Panc1 (cell line): ENCODE measurements around the gene MUC5B. TPM values are rescaled to one million over a fixed set of nuclear protein-coding genes. Genes with fewer than 3 reads are reported as not detected.
A peak's percentile ranks its signal among the peaks of the same experiment; 100 is the strongest.

Experiments used
- ATAC-seq: fragments of 200-7000 bp; cut with Tn5 transposase; 2 replicates; pipeline ENCODE4 v1.9.1; 2020; ENCODE audit warnings: mild to moderate bottlenecking, moderate library complexity
- BruUV-seq: library from RNA; stranded (reverse); fragments of 400-500 nt; replicated peaks from 2 replicates; lab custom pipeline; 2021; lab: Mats Ljungman, UMichigan
- CTCF ChIA-PET: fragments of 300-600 bp; sonication (Branson Sonifier 250); formaldehyde crosslinking; loops from one replicate; lab custom pipeline; 2022; ENCODE audit warnings: antibody characterized with exemption; lab: Charles Lee
- POLR2A ChIA-PET: fragments of 300-600 bp; sonication (Branson Sonifier 250); formaldehyde crosslinking; loops from one replicate; lab custom pipeline; 2022; ENCODE audit warnings: antibody characterized with exemption; lab: Charles Lee
- DNase-seq: peaks from one replicate; pipeline ENCODE4 v3.0.0-alpha.2; 2010; ENCODE audit warnings: low read depth, low spot score
- H3K27ac ChIP-seq: 2 replicates; pipeline ENCODE4 v1.5.1; 2011; ENCODE audit warnings: mild to moderate bottlenecking, low read length, inconsistent platforms
- H3K27me3 ChIP-seq: fragments of 200-500 bp; sonication (Bioruptor generic); 2 replicates; pipeline ENCODE4 v1.6.0; 2014; ENCODE audit warnings: low read length, inconsistent platforms; ENCODE audit not compliant: control insufficient read depth, insufficient read depth
- H3K36me3 ChIP-seq: fragments of 200-500 bp; sonication (Bioruptor generic); 2 replicates; pipeline ENCODE4 v1.5.1; 2014; ENCODE audit warnings: inconsistent platforms, mild to moderate bottlenecking, low read length, moderate library complexity; ENCODE audit not compliant: control insufficient read depth, insufficient read depth
- H3K4me1 ChIP-seq: 2 replicates; pipeline ENCODE4 v1.5.1; 2011; ENCODE audit warnings: inconsistent platforms, mild to moderate bottlenecking, low read length, moderate library complexity; ENCODE audit not compliant: control insufficient read depth, insufficient read depth
- H3K4me3 ChIP-seq, 2 experiments: 2 replicates each; pipeline ENCODE4 v1.5.1; 2011 to 2012; ENCODE audit warnings: low read depth in 2 of 2, low read length in 2 of 2, mild to moderate bottlenecking in 2 of 2, inconsistent platforms in 1 of 2, moderate library complexity in 1 of 2
- H3K9me3 ChIP-seq: fragments of 200-500 bp; sonication (Bioruptor generic); 2 replicates; pipeline ENCODE4 v1.5.1; 2014; ENCODE audit warnings: low read depth, mild to moderate bottlenecking, inconsistent platforms, low read length, moderate library complexity; ENCODE audit not compliant: control insufficient read depth, insufficient read depth
- CTCF ChIP-seq: fragments of 450-650 bp; IDR thresholded peaks from 2 replicates; pipeline ENCODE4 v1.5.1; 2017; ENCODE audit warnings: mild to moderate bottlenecking
- POLR2AphosphoS5 ChIP-seq: IDR thresholded peaks from 2 replicates; pipeline ENCODE4 v1.6.1; 2012; ENCODE audit warnings: mild to moderate bottlenecking, low read depth, low read length, moderate library complexity
- REST ChIP-seq, 2 experiments: IDR thresholded peaks; 2 replicates each; pipeline ENCODE4 v1.6.1; 2011 to 2012; ENCODE audit warnings: low read depth in 2 of 2, control low read depth in 1 of 2, low read length in 1 of 2, mild to moderate bottlenecking in 1 of 2, moderate library complexity in 1 of 2; ENCODE audit not compliant: insufficient read depth in 1 of 2
- SIN3A ChIP-seq: IDR thresholded peaks from 2 replicates; pipeline ENCODE4 v1.6.1; 2012; ENCODE audit warnings: low read depth, mild to moderate bottlenecking, low read length, moderate library complexity, borderline replicate concordance; ENCODE audit not compliant: insufficient read depth
- TCF7L2 ChIP-seq: IDR thresholded peaks from 2 replicates; pipeline ENCODE4 v1.6.1; 2011; ENCODE audit warnings: mild to moderate bottlenecking, low read depth, low read length, inconsistent platforms
- in situ Hi-C: cut with HindIII; loops from 2 replicates; pipeline ENCODE4 v1.10.0; 2016; ENCODE audit warnings: low sequenced_read_pairs, low pct_unique_long_range_greater_than_20kb
- intact Hi-C: fragments of 100-400 bp; cut with micrococcal nuclease; formaldehyde crosslinking; loops from one replicate; pipeline ENCODE4 v1.10.0; 2022; ENCODE audit not compliant: unreplicated experiment
- total RNA-seq: library from RNA; stranded (reverse); gene quantifications from one replicate; pipeline ENCODE4 v1.2.1, GENCODE V29; 2021; ENCODE audit not compliant: unreplicated experiment

The MUC5B gene
- total RNA-seq, 1 experiment from 2014 or later, result 1.2 TPM

DNA sequence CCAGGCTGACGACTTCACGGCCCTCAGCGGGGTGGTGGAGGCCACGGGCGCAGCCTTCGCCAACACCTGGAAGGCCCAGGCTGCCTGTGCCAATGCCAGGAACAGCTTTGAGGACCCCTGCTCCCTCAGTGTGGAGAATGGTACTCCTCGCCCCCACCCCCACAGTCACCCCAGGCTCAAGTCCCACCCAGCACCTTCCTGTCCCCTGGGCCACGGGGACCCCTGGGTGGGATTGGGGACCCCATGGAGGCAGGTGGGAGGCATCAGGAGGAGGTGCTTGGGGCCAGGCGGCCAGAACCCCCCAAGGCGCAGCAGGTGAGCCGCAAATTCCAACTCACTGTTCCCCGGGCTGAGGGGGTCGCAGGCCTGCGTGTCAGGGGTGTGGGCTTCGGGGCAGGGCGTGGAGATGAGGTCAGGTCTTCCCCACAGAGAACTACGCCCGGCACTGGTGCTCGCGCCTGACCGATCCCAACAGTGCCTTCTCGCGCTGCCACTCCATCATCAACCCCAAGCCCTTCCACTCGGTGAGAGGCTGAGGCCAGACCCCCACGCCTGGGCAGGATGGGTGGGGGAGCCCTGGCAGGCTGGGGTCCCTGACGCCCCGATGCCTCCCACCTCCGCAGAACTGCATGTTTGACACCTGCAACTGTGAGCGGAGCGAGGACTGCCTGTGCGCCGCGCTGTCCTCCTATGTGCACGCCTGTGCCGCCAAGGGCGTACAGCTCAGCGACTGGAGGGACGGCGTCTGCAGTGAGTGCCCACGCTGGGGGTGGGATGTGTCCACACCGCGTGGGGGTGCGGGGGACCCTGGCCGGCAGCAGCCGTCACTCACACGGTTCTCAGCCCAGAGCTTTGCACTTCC is 9.4 kb downstream of the MUC5B start:
- no peaks in the 10 kb centered on the region; the same call in 1 of the 2 replicates for H3K27me3 ChIP-seq
- H3K4me1 ChIP-seq, result peaks cover 6% of the 10 kb centered on the region; the same call in 1 of the 2 replicates
- no peaks in the 10 kb centered on the region for H3K9me3 ChIP-seq
- no peak overlapping the region for H3K4me3 ChIP-seq
- no peaks in the 10 kb centered on the region for H3K36me3 ChIP-seq
- intact Hi-C loops, result no loop called here
- CTCF ChIA-PET, result no interaction called here
- TF ChIP-seq CTCF (no peak), TCF7L2 (no peak), REST (IDR thresholded peaks at IDR 0.05; ENCODE audit: insufficient read depth in 1 of 2, low read depth in 2 of 2, low read length in 1 of 2) (no peak), POLR2AphosphoS5 (no peak), SIN3A (no peak)
- in situ Hi-C loops, result no loop called here
- ATAC-seq (no peak), DNase-seq (no peak)
- no peak overlapping the region for H3K27ac ChIP-seq
- POLR2A ChIA-PET, result no interaction called here
- no TSS peak for BruUV-seq

- in situ Hi-C loops (no loop called here), intact Hi-C loops (no loop called here)
- POLR2A ChIA-PET, result no interaction called here
- H3K27ac ChIP-seq, result no peak overlapping the region
- no peak overlapping the region for H3K4me3 ChIP-seq
- H3K36me3 ChIP-seq, result no peaks in the 10 kb centered on the region
- peaks cover 6% of the 10 kb centered on the region; the same call in 1 of the 2 replicates for H3K4me1 ChIP-seq
- no peaks in the 10 kb centered on the region for H3K9me3 ChIP-seq
- ATAC-seq (no peak), DNase-seq (no peak)
- H3K27me3 ChIP-seq, result no peaks in the 10 kb centered on the region; the same call in 1 of the 2 replicates
- no peak for TF ChIP-seq POLR2AphosphoS5
- 0 out of 4 replicates have a peak, but pooled peaks of 1 of the 2 experiments have one; percentile 12 for TF ChIP-seq REST (IDR thresholded peaks at IDR 0.05; ENCODE audit: insufficient read depth in 1 of 2, low read depth in 2 of 2, low read length in 1 of 2)
- no TSS peak for BruUV-seq
- CTCF ChIA-PET, result no interaction called here
Observed at GRCh38 chr11:1232883-1233321, 10.0 kb downstream of the MUC5B start.
